ENCODE results near the gene PARS2. TPM values are rescaled to one million over a fixed set of nuclear protein-coding genes. Genes with fewer than 3 reads are reported as not detected.

Gene PARS2
- polyA plus RNA-seq, 1 donor (not counting 4 experiments of a cell fraction or from before 2014, with no cell fraction given): 3.0 TPM

DNA sequence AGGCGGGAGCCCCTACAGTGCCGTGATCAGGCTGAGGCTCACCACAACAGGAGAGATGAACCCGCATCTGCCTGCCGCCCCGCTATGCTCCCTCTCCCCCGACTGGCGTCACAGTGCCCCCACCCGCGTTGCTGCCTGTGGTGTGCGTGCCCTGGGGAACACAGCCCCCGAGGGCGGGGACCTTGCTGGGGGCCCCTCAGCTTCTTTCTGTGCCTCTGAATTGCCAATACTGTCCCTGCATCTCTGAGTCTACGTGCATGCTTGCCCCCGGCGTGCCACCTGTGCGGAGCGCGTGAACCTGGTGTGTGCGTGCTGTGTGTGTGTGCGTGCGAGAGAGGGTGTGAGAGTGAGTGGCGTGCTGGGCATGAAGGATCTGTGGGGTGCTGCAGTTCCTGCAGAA, 10.3 kb downstream of the PARS2 start:
- H4K20me1 ChIP-seq (ENCODE audit: control insufficient read depth, extremely low read depth, insufficient read depth, low read length): no peaks in the 10 kb centered on the region
- no peak for DNase-seq (ENCODE audit: low read depth, low spot score)
- peaks cover 12 to 14% of the 10 kb centered on the region in 2 experiments for H3K36me3 ChIP-seq (ENCODE audit: control insufficient read depth in 2 of 2, extremely low read depth in 1 of 2, insufficient read depth in 2 of 2, low read length in 2 of 2)
- H3K9me1 ChIP-seq (ENCODE audit: control insufficient read depth, extremely low read depth, insufficient read depth, low read length): no peaks in the 10 kb centered on the region
- no peak overlapping the region for H3K4me2 ChIP-seq (ENCODE audit: control insufficient read depth, extremely low read depth, insufficient read depth, low read depth, low read length)
- FAIRE-seq: no peak
- no peak overlapping the region for H3K4me3 ChIP-seq (ENCODE audit: control insufficient read depth in 2 of 3, extremely low read depth in 1 of 3, insufficient read depth in 2 of 3, low read depth in 1 of 3, low read length in 3 of 3)
- H3K4me1 ChIP-seq (ENCODE audit: control insufficient read depth, extremely low read depth, insufficient read depth, low read length): no peaks in the 10 kb centered on the region
- no peak for TF ChIP-seq EZH2 (IDR thresholded peaks at IDR 0.05; ENCODE audit: low read length)
- TF ChIP-seq, protein P1, sequence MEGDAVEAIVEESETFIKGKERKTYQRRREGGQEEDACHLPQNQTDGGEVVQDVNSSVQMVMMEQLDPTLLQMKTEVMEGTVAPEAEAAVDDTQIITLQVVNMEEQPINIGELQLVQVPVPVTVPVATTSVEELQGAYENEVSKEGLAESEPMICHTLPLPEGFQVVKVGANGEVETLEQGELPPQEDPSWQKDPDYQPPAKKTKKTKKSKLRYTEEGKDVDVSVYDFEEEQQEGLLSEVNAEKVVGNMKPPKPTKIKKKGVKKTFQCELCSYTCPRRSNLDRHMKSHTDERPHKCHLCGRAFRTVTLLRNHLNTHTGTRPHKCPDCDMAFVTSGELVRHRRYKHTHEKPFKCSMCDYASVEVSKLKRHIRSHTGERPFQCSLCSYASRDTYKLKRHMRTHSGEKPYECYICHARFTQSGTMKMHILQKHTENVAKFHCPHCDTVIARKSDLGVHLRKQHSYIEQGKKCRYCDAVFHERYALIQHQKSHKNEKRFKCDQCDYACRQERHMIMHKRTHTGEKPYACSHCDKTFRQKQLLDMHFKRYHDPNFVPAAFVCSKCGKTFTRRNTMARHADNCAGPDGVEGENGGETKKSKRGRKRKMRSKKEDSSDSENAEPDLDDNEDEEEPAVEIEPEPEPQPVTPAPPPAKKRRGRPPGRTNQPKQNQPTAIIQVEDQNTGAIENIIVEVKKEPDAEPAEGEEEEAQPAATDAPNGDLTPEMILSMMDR (optimal IDR thresholded peaks at IDR 0.05 in 1 of 3, IDR thresholded peaks at IDR 0.05 in 1 of 3, conservative IDR thresholded peaks at IDR 0.05 in 1 of 3; ENCODE audit: extremely low read depth in 1 of 3, insufficient read depth in 2 of 3, low read length in 3 of 3): no peak
- H3K27ac ChIP-seq (ENCODE audit: control insufficient read depth, insufficient read depth, low read length): no peak overlapping the region
- dilution Hi-C loops (cut with MboI; ENCODE audit: extremely low pct_ligation_motif_present, low sequenced_read_pairs): no loop called here
- no peaks in the 10 kb centered on the region for H3K9me3 ChIP-seq (ENCODE audit: control insufficient read depth, low read depth, low read length)
- H3K27me3 ChIP-seq (ENCODE audit: control insufficient read depth, extremely low read depth, insufficient read depth, low read length): no peaks in the 10 kb centered on the region
- H3K79me2 ChIP-seq (ENCODE audit: control insufficient read depth, insufficient read depth, low read length): no peaks in the 10 kb centered on the region
- H2AFZ ChIP-seq (ENCODE audit: control insufficient read depth, low read length): no peak overlapping the region
- H3K9ac ChIP-seq (ENCODE audit: control insufficient read depth, extremely low read depth, insufficient read depth, low read length): no peak overlapping the region

DNA sequence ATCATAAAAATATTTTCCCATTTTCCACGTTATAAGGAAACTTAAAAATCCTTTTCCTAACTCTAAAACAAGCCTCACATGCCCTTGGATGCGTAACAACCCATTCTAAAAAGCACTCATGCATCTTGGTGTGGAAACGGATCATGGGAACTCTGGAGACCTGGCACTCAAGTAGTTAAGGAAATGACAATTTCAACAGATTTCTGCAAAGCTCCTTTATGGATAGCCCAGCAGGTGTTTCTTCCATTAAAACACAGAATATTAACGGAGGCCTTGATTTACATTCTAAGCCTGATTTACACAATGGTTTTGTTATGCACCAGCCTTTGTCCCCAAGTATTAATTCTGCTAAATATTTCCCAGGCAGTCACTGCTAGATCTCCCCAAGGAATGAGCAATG, 12.9 kb downstream of the PARS2 start:
- no peaks in the 10 kb centered on the region for H3K9me3 ChIP-seq (ENCODE audit: control insufficient read depth, low read depth, low read length)
- FAIRE-seq (no peak), DNase-seq (ENCODE audit: low read depth, low spot score) (no peak)
- H3K27ac ChIP-seq (ENCODE audit: control insufficient read depth, insufficient read depth, low read length): no peak overlapping the region
- H3K36me3 ChIP-seq (ENCODE audit: control insufficient read depth in 2 of 2, extremely low read depth in 1 of 2, insufficient read depth in 2 of 2, low read length in 2 of 2): peaks cover 0 to 3% of the 10 kb centered on the region in 2 experiments
- no peaks in the 10 kb centered on the region for H4K20me1 ChIP-seq (ENCODE audit: control insufficient read depth, extremely low read depth, insufficient read depth, low read length)
- no peak overlapping the region for H3K9ac ChIP-seq (ENCODE audit: control insufficient read depth, extremely low read depth, insufficient read depth, low read length)
- no peaks in the 10 kb centered on the region for H3K4me1 ChIP-seq (ENCODE audit: control insufficient read depth, extremely low read depth, insufficient read depth, low read length)
- H3K27me3 ChIP-seq (ENCODE audit: control insufficient read depth, extremely low read depth, insufficient read depth, low read length): no peaks in the 10 kb centered on the region
- no peak overlapping the region for H2AFZ ChIP-seq (ENCODE audit: control insufficient read depth, low read length)
- H3K4me2 ChIP-seq (ENCODE audit: control insufficient read depth, extremely low read depth, insufficient read depth, low read depth, low read length): no peak overlapping the region
- dilution Hi-C loops (cut with MboI; ENCODE audit: extremely low pct_ligation_motif_present, low sequenced_read_pairs): no loop called here
- no peak overlapping the region for H3K4me3 ChIP-seq (ENCODE audit: control insufficient read depth in 2 of 3, extremely low read depth in 1 of 3, insufficient read depth in 2 of 3, low read depth in 1 of 3, low read length in 3 of 3)
- H3K79me2 ChIP-seq (ENCODE audit: control insufficient read depth, insufficient read depth, low read length): no peaks in the 10 kb centered on the region
- no peaks in the 10 kb centered on the region for H3K9me1 ChIP-seq (ENCODE audit: control insufficient read depth, extremely low read depth, insufficient read depth, low read length)
- no peak for TF ChIP-seq EZH2 (IDR thresholded peaks at IDR 0.05; ENCODE audit: low read length)
- TF ChIP-seq, protein P1 (optimal IDR thresholded peaks at IDR 0.05 in 1 of 3, IDR thresholded peaks at IDR 0.05 in 1 of 3, conservative IDR thresholded peaks at IDR 0.05 in 1 of 3; ENCODE audit: extremely low read depth in 1 of 3, insufficient read depth in 2 of 3, low read length in 3 of 3): no peak
